ENCODE results near the gene NUP160.
"Not testable (repeated sequence)": the region's sequence is repeated elsewhere in the genome, so short reads cannot be mapped to it uniquely, and the experiment has no call there.

DNA sequence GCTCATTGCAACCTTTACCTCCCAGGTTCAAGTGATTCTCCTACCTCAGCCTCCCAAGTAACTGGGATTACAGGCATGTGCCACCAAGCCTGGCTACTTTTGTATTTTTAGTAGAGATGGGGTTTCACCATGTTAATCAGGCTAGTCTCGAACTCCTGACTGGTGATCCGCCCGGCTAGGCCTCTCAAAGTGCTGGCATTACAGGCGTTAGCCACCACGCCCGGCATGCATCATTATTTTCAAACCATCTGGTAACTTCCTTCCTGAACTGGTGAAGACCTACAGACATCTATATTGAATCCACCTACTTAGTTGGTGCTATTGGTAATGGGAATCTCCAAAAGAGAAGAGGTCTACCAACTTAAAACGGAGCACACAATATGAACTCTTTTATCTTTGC lies 110.3 kb downstream of the NUP160 start:
- TF ChIP-seq, protein P1, sequence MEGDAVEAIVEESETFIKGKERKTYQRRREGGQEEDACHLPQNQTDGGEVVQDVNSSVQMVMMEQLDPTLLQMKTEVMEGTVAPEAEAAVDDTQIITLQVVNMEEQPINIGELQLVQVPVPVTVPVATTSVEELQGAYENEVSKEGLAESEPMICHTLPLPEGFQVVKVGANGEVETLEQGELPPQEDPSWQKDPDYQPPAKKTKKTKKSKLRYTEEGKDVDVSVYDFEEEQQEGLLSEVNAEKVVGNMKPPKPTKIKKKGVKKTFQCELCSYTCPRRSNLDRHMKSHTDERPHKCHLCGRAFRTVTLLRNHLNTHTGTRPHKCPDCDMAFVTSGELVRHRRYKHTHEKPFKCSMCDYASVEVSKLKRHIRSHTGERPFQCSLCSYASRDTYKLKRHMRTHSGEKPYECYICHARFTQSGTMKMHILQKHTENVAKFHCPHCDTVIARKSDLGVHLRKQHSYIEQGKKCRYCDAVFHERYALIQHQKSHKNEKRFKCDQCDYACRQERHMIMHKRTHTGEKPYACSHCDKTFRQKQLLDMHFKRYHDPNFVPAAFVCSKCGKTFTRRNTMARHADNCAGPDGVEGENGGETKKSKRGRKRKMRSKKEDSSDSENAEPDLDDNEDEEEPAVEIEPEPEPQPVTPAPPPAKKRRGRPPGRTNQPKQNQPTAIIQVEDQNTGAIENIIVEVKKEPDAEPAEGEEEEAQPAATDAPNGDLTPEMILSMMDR (IDR thresholded peaks at IDR 0.05), result not testable (repeated sequence)
- TF ChIP-seq POLR2A (IDR thresholded peaks at IDR 0.05), result not testable (repeated sequence)

Data from body of pancreas (tissue), 4 donors.